HG02759 (cell line): ENCODE data around the gene ELOVL1.
"Not testable (repeated sequence)": the region's sequence is repeated elsewhere in the genome, so short reads cannot be mapped to it uniquely, and the experiment has no call there.

ENCODE experiments used
- ATAC-seq: cut with Tn5 transposase; IDR thresholded peaks from one replicate; pipeline ENCODE4 v1.9.1; 2021; ENCODE audit warnings: mild to moderate bottlenecking, moderate library complexity; ENCODE audit not compliant: unreplicated experiment

The ELOVL1 gene

GRCh38 chr1:43367904-43368645 is at the start of gene ELOVL1:
Gene ELOVL1 (minus strand): TSS chr1:43368011. CDS start chr1:43365609, 2,402 bp downstream.
- ATAC-seq, result peak; percentile 88

GRCh38 chr1:43415901-43416300 is 48.1 kb upstream of the ELOVL1 start:
- ATAC-seq, result no peak

- no peak for ATAC-seq
Measured at GRCh38 chr1:43414634-43415223, 46.9 kb upstream of the ELOVL1 start.

- ATAC-seq, result not testable (repeated sequence)
Measured at GRCh38 chr1:43413426-43413825, 45.6 kb upstream of the ELOVL1 start.

- no peak for ATAC-seq
Measured at GRCh38 chr1:43410571-43410970, 42.8 kb upstream of the ELOVL1 start.

- no peak for ATAC-seq
Measured at GRCh38 chr1:43405876-43406234, 38.0 kb upstream of the ELOVL1 start.

- ATAC-seq, result no peak
Measured at GRCh38 chr1:43405219-43405875, 37.5 kb upstream of the ELOVL1 start.

GRCh38 chr1:43404353-43404752 is 36.5 kb upstream of the ELOVL1 start:
- no peak for ATAC-seq

GRCh38 chr1:43402089-43402865 is 34.5 kb upstream of the ELOVL1 start:
- ATAC-seq, result no peak

GRCh38 chr1:43400441-43400840 is 32.6 kb upstream of the ELOVL1 start:
- not testable (repeated sequence) for ATAC-seq

GRCh38 chr1:43398227-43398626 is 30.4 kb upstream of the ELOVL1 start:
- no peak for ATAC-seq

- no peak for ATAC-seq
Measured at GRCh38 chr1:43396059-43396458, 28.2 kb upstream of the ELOVL1 start.

GRCh38 chr1:43395523-43395922 is 27.7 kb upstream of the ELOVL1 start:
- ATAC-seq, result no peak

GRCh38 chr1:43392702-43393101 is 24.9 kb upstream of the ELOVL1 start:
- ATAC-seq, result no peak

GRCh38 chr1:43389326-43390313 is 21.8 kb upstream of the ELOVL1 start, which contains the start of the genes MED8 and SZT2:
Gene MED8 (minus strand): TSS chr1:43389800. CDS start chr1:43389764, 36 bp downstream.
Gene SZT2 (plus strand): TSS chr1:43389899. CDS start chr1:43389969, 70 bp downstream.
- ATAC-seq, result peak; percentile 92

GRCh38 chr1:43388613-43389012 is 20.8 kb upstream of the ELOVL1 start:
- no peak for ATAC-seq

GRCh38 chr1:43387976-43388599 is 20.3 kb upstream of the ELOVL1 start:
- no peak for ATAC-seq

GRCh38 chr1:43386676-43387075 is 18.9 kb upstream of the ELOVL1 start:
- ATAC-seq, result no peak

- no peak for ATAC-seq
Measured at GRCh38 chr1:43383449-43383848, 15.6 kb upstream of the ELOVL1 start.
